GM12878 (cell line): ENCODE measurements around the gene AHNAK. TPM values are rescaled to one million over a fixed set of nuclear protein-coding genes. Genes with fewer than 3 reads are reported as not detected.

Source experiments
- ATAC-seq: fragments of 200-7000 bp; cut with Tn5 transposase; 3 replicates; pipeline ENCODE4 v1.9.1; 2020; ENCODE audit warnings: mild to moderate bottlenecking, moderate library complexity
- BruUV-seq: library from RNA; stranded (reverse); fragments of 400-500 nt; replicated peaks from 2 replicates; lab custom pipeline; 2021; lab: Mats Ljungman, UMichigan
- CTCF ChIA-PET: fragments of 300-600 bp; sonication (Branson Sonifier 250); formaldehyde crosslinking; extraction: SDS; loops from one replicate; lab custom pipeline; 2021; ENCODE audit warnings: inconsistent platforms; lab: Yijun Ruan, JAX
- POLR2A ChIA-PET: fragments of 350-600 bp; formaldehyde crosslinking; extraction: SDS; loops from one replicate; lab custom pipeline; 2021; ENCODE audit warnings: inconsistent platforms; lab: Charles Lee
- RAD21 ChIA-PET: fragments of 300-600 bp; sonication (Branson Sonifier 250); formaldehyde crosslinking; loops from one replicate; lab custom pipeline; 2023; ENCODE audit warnings: antibody characterized with exemption; ENCODE audit not compliant: unreplicated experiment; lab: Charles Lee
- SMC1A ChIA-PET: fragments of 300-600 bp; sonication (Branson Sonifier 250); formaldehyde crosslinking; loops from one replicate; lab custom pipeline; 2023; ENCODE audit not compliant: unreplicated experiment, uncharacterized antibody; lab: Charles Lee
- DNase-seq: peaks from one replicate; pipeline ENCODE4 v3.0.0-alpha.2; 2011; ENCODE audit warnings: low read depth, low spot score
- FAIRE-seq: peaks from 3 replicates; lab custom pipeline; 2011; peaks lifted over from hg19 to GRCh38; lab: Jason Lieb, UNC
- H2AFZ ChIP-seq: 2 replicates; pipeline ENCODE4 v1.6.0; 2011; ENCODE audit warnings: low read depth, low read length, control low read depth; ENCODE audit not compliant: control insufficient read depth
- H3K27ac ChIP-seq: 2 replicates; pipeline ENCODE4 v1.5.1; 2011; ENCODE audit warnings: control low read depth; ENCODE audit not compliant: control insufficient read depth, insufficient read depth
- H3K27me3 ChIP-seq, 2 experiments: replicated peaks in 1 of 2; 2 replicates each; pipeline versions ENCODE4 v1.6.0 to v1.6.1; 2011; ENCODE audit warnings: low read length in 1 of 2; ENCODE audit not compliant: control insufficient read depth in 2 of 2, insufficient read depth in 2 of 2
- H3K36me3 ChIP-seq, 2 experiments: 2 replicates each; pipeline ENCODE4 v1.5.1; 2011; ENCODE audit warnings: low read length in 1 of 2; ENCODE audit not compliant: control insufficient read depth in 2 of 2, insufficient read depth in 2 of 2
- H3K4me1 ChIP-seq: 2 replicates; pipeline ENCODE4 v1.6.1; 2011; ENCODE audit warnings: mild to moderate bottlenecking, low read length, moderate library complexity, mixed read lengths; ENCODE audit not compliant: control insufficient read depth, insufficient read depth
- H3K4me2 ChIP-seq: 2 replicates; pipeline ENCODE4 v1.6.0; 2011; ENCODE audit warnings: control low read depth; ENCODE audit not compliant: control insufficient read depth, insufficient read depth
- H3K4me3 ChIP-seq: fragments of 200-600 bp; sonication (generic); 2 replicates; pipeline ENCODE4 v1.5.1; 2016
- H3K79me2 ChIP-seq: 2 replicates; pipeline ENCODE4 v1.6.0; 2011; ENCODE audit warnings: low read length; ENCODE audit not compliant: control insufficient read depth, insufficient read depth
- H3K9ac ChIP-seq: 2 replicates; pipeline ENCODE4 v1.8.0; 2011; ENCODE audit warnings: low read length, control low read depth, mixed read lengths; ENCODE audit not compliant: control insufficient read depth, insufficient read depth
- H3K9me3 ChIP-seq: replicated peaks from 3 replicates; pipeline ENCODE4 v1.5.1; 2011; ENCODE audit warnings: mild to moderate bottlenecking, low read length; ENCODE audit not compliant: control insufficient read depth, insufficient read depth
- H4K20me1 ChIP-seq: 2 replicates; pipeline ENCODE4 v1.6.0; 2011; ENCODE audit not compliant: control insufficient read depth, insufficient read depth
- BCLAF1 ChIP-seq: fragments of 450-650 bp; IDR thresholded peaks from 2 replicates; pipeline ENCODE4 v1.6.1; 2017; ENCODE audit warnings: antibody characterized with exemption, mild to moderate bottlenecking, moderate library complexity
- ELK1 ChIP-seq: IDR thresholded peaks from 2 replicates; pipeline ENCODE4 v1.6.1; 2012; ENCODE audit warnings: low read depth, low read length, improper control_type of control experiment
- GABPA ChIP-seq: IDR thresholded peaks from 2 replicates; pipeline ENCODE4 v1.6.1; 2014; ENCODE audit warnings: antibody characterized with exemption, low read depth, mild to moderate bottlenecking, inconsistent platforms
- MXI1 ChIP-seq: fragments of 150-350 bp; IDR thresholded peaks from 2 replicates; pipeline ENCODE4 v1.6.1; 2011; ENCODE audit warnings: low read depth, mild to moderate bottlenecking, inconsistent platforms, low read length, improper control_type of control experiment
- NFXL1 ChIP-seq: fragments of 450-650 bp; IDR thresholded peaks from 2 replicates; pipeline ENCODE4 v1.6.1; 2017; ENCODE audit warnings: antibody characterized with exemption, mild to moderate bottlenecking, borderline replicate concordance
- NR2F1 ChIP-seq: fragments of 450-650 bp; conservative IDR thresholded peaks from 2 replicates; pipeline ENCODE4 v1.6.1; 2017; ENCODE audit warnings: mild to moderate bottlenecking
- PKNOX1 ChIP-seq: fragments of 450-650 bp; IDR thresholded peaks from 2 replicates; pipeline ENCODE4 v1.6.1; 2016; ENCODE audit warnings: mild to moderate bottlenecking
- RFX5 ChIP-seq: IDR thresholded peaks from 2 replicates; pipeline ENCODE4 v1.6.1; 2011; ENCODE audit warnings: low read depth, low read length, improper control_type of control experiment
- SMARCA5 ChIP-seq: fragments of 450-650 bp; IDR thresholded peaks from 2 replicates; pipeline ENCODE4 v1.6.1; 2017; ENCODE audit warnings: mild to moderate bottlenecking
- WRNIP1 ChIP-seq: IDR thresholded peaks from 2 replicates; pipeline ENCODE4 v1.6.1; 2011; ENCODE audit warnings: low read depth, low read length, improper control_type of control experiment, borderline replicate concordance
- YBX1 ChIP-seq: fragments of 450-650 bp; IDR thresholded peaks from 2 replicates; pipeline ENCODE4 v1.6.1; 2016; ENCODE audit warnings: antibody characterized with exemption
- ZZZ3 ChIP-seq: IDR thresholded peaks from 2 replicates; pipeline ENCODE4 v1.6.1; 2011; ENCODE audit warnings: low read depth; ENCODE audit not compliant: control insufficient read depth, insufficient read length
- WGBS: methylation state at CpG from one replicate; pipeline ENCODE4 v1.1.6; 2016; ENCODE audit warnings: low lambda C conversion rate; ENCODE audit not compliant: insufficient replicate concordance, insufficient coverage; ENCODE audit errors: missing lambda C conversion rate; 5-methylcytosine and 5-hydroxymethylcytosine counted together
- in situ Hi-C: fragments of 300-500 bp; cut with MboI; formaldehyde crosslinking; loops from 9 replicates; pipeline ENCODE4 v1.14.3; 2018; ENCODE audit warnings: mixed read lengths
- intact Hi-C: fragments of 100-400 bp; cut with micrococcal nuclease; formaldehyde crosslinking; loops from one replicate; pipeline ENCODE4 v1.14.2; 2022; ENCODE audit not compliant: unreplicated experiment
- polyA plus RNA-seq, 11 experiments: library from polyadenylated mRNA; depleted of rRNA in 4 of 11; unstranded in 6 of 11; stranded (reverse) in 5 of 11; fragments of >200 nt; fragmentation: Nextera tagmentation in 4 of 11; fragmentation: Illumina TruSeq in 1 of 11; extraction: Ambion mirVana in 4 of 11; extraction: Trizol in 1 of 11; gene quantifications; 1 replicate in 1 of 11; 2 replicates in 10 of 11; pipeline versions ENCODE4 v1.2.1 to v1.2.3, GENCODE V29; 2011 to 2016; ENCODE audit warnings: inconsistent platforms in 2 of 11, missing spikeins in 2 of 11, low read depth in 1 of 11
- total RNA-seq, 4 experiments: library from RNA; depleted of rRNA in 3 of 4; stranded (reverse); fragments of >200 nt in 3 of 4; fragmentation: Illumina TruSeq in 1 of 4; extraction: Trizol in 1 of 4; gene quantifications; 2 replicates each; pipeline versions ENCODE4 v1.2.1 to v1.2.3, GENCODE V29; 2013 to 2021

AHNAK gene
- total and polyA plus RNA-seq, 10 of the 15 experiments (the other 5 are each of a cell fraction or from before 2014, with no cell fraction given): 0.76 to 90.3 (median 19.4) TPM

GRCh38 chr11:62547691-62548281, 1.2 kb upstream of the AHNAK start:
- H3K4me2 ChIP-seq: no peak overlapping the region
- in situ Hi-C loops: no loop called here
- H3K9ac ChIP-seq: no peak overlapping the region
- no peaks in the 10 kb centered on the region for H3K36me3 ChIP-seq
- ChIA-PET POLR2A (interaction anchor here (10.3 kb wide), 1 partner anchor 8 kb away, joined by 188 read pairs; no protein-coding TSS in a partner anchor), RAD21 (interaction anchor here (1.0 to 9.1 kb wide), 2 partner anchors 8 to 123 kb away, joined by 4 to 313 read pairs; no protein-coding TSS in a partner anchor), SMC1A (interaction anchor here (1.5 kb wide), 1 partner anchor 9 kb away, joined by 5 read pairs; no protein-coding TSS in a partner anchor), CTCF (interaction anchor here (1.6 kb wide), 1 partner anchor 125 kb away, joined by 4 read pairs; no protein-coding TSS in a partner anchor)
- H3K79me2 ChIP-seq: peaks cover 32% of the 10 kb centered on the region
- peaks cover 55% of the 10 kb centered on the region for H3K4me1 ChIP-seq
- intact Hi-C loops: no loop called here
- H3K27ac ChIP-seq: no peak overlapping the region
- no TSS peak for BruUV-seq
- H3K9me3 ChIP-seq: no peaks in the 10 kb centered on the region
- H3K27me3 ChIP-seq: no peaks in the 10 kb centered on the region; a peak in 2 of 4 replicates
- ATAC-seq: no peak
- DNase-seq: no peak
- FAIRE-seq: no peak
- H2AFZ ChIP-seq: no peak overlapping the region
- no peaks in the 10 kb centered on the region; the same call in 1 of the 2 replicates for H4K20me1 ChIP-seq
- no peak overlapping the region for H3K4me3 ChIP-seq
- TF ChIP-seq YBX1: no peak
- no peak for TF ChIP-seq WRNIP1
- no peak for TF ChIP-seq RFX5
- TF ChIP-seq PKNOX1: no peak
- no peak for TF ChIP-seq ELK1
- TF ChIP-seq NFXL1: no peak
- TF ChIP-seq SMARCA5: no peak
- no peak for TF ChIP-seq GABPA
- TF ChIP-seq MXI1: no peak
- TF ChIP-seq ZZZ3: no peak
- TF ChIP-seq BCLAF1: no peak
- no peak for TF ChIP-seq NR2F1
- TF ChIP-seq, all 136 proteins: peak for 0
- 74% methylated on average over 8 of the region's 8 CpGs for WGBS
